Daoy (cell line): ENCODE results near the gene MAGEA2B. TPM values are rescaled to one million over a fixed set of nuclear protein-coding genes. Genes with fewer than 3 reads are reported as not detected.
"Not testable (repeated sequence)": the region's sequence is repeated elsewhere in the genome, so short reads cannot be mapped to it uniquely, and the experiment has no call there.

Experiments
- DNase-seq: peaks from one replicate; pipeline ENCODE4 v3.0.0-alpha.2; 2015; ENCODE audit warnings: low read depth
- total RNA-seq: library from RNA; depleted of rRNA; stranded (reverse); fragments of >200 nt; shearing (Covaris generic); gene quantifications from 2 replicates; pipeline ENCODE4 v1.2.3, GENCODE V29; 2014; rRNA removed

Gene MAGEA2B
- total RNA-seq, 1 experiment from 2014 or later, result 45.1 TPM

DNA sequence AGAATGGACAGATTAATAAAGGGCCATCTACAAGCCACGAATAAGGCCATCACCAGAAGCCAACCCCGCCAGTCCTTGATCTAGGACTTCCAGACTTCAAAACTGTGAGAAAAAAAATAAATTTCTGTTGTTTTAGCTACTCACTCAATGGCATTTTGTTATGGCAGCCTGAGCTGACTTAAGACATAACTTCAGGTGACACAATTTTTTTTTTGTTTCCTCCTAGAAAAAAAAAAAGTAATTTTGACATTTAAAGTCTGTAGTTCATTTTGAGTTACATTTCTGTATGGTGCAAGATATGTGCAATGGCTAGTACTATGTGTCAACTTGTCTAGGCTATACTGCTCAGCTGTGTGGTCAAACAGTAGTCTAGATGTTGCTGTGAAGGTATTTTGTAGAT is 44.5 kb downstream of the MAGEA2B start, which contains the start of gene CSAG3:
Gene CSAG3 (plus strand): TSS at position 301 of the 400 bp plus-strand sequence.
- not testable (repeated sequence) for DNase-seq

GRCh38 chrX:152759544-152759943 is 45.1 kb downstream of the MAGEA2B start:
- not testable (repeated sequence) for DNase-seq

DNA sequence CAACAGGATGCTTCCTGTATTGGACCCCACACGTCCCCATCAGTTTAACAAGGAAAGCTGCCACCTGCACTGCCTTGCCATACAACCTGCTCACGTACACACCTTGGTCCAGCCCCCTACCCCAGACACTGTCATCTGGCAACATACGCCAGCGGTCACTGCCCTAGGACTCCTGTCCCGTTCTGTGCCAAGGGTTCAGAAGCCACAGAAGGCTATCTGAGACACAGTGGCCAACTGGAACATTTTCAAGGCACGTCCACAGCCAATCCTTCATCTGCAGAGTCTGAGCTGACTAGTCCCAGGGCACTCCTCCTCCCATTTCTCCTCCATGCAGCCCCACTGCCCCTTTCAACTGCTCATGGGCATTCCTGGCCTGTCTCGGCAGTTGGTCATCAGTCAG is 47.2 kb downstream of the MAGEA2B start:
- not testable (repeated sequence) for DNase-seq

- DNase-seq, result not testable (repeated sequence)
These were observed 52.1 kb downstream of the MAGEA2B start for GRCh38 chrX:152766562-152766961.

Other genes starting within 250 kb of the MAGEA2B start
- gene GABRQ, start 76.7 kb upstream of the MAGEA2B start, total RNA-seq, result 0.63 and 1.3 TPM in 2 replicates
- gene MAGEA3, start 15.8 kb upstream of the MAGEA2B start, total RNA-seq, result 116 and 128 TPM in 2 replicates
- not detected in 2 replicates for gene CSAG2, start 5.4 kb upstream of the MAGEA2B start, total RNA-seq
- gene CSAG1, start 19.1 kb downstream of the MAGEA2B start, total RNA-seq, result 12.9 and 20.9 TPM in 2 replicates
- 53.0 and 60.6 TPM in 2 replicates for gene MAGEA12, start 19.1 kb downstream of the MAGEA2B start, total RNA-seq
- 7.7 and 14.8 TPM in 2 replicates for gene MAGEA2, start 39.2 kb downstream of the MAGEA2B start, total RNA-seq
- gene CSAG3, start 44.6 kb downstream of the MAGEA2B start, total RNA-seq, result 0.21 and 2.2 TPM in 2 replicates
- gene MAGEA6, start 55.1 kb downstream of the MAGEA2B start, total RNA-seq, result 115 and 118 TPM in 2 replicates
- 38.2 and 45.0 TPM in 2 replicates for gene CETN2, start 116.1 kb downstream of the MAGEA2B start, total RNA-seq
- gene NSDHL, start 116.4 kb downstream of the MAGEA2B start, total RNA-seq, result 11.5 TPM in 2 replicates
- gene ZNF185, start 183.4 kb downstream of the MAGEA2B start, total RNA-seq, result 3.6 and 4.0 TPM in 2 replicates